Measurements from ENCODE around the gene POLR2A. TPM values are rescaled to one million over a fixed set of nuclear protein-coding genes. Genes with fewer than 3 reads are reported as not detected.

Gene POLR2A
- total RNA-seq, 2 experiments from 2014 or later: 193 to 203 TPM

- H3K27me3 Mint-ChIP-seq: no peaks in the 10 kb centered on the region
- DNase-seq (no peak), ATAC-seq (no peak)
- intact Hi-C loops (cut with DNase I, micrococcal nuclease): no loop called here
- CTCF ChIA-PET: interaction anchor here (0.6 to 1.6 kb wide), 4 partner anchors 17 to 31 kb away, joined by 3 to 9 read pairs (median 4); partner anchors contain the start of gene TNFSF12
- no peak overlapping the region for H3K27ac Mint-ChIP-seq
- H3K9me3 Mint-ChIP-seq (ENCODE audit: low read depth): peaks cover 9% of the 10 kb centered on the region
- peaks cover 6% of the 10 kb centered on the region for H3K36me3 Mint-ChIP-seq (ENCODE audit: low read depth)
- H3K4me3 Mint-ChIP-seq: no peak overlapping the region
- POLR2A ChIA-PET: no interaction called here
- no peaks in the 10 kb centered on the region for H3K4me1 Mint-ChIP-seq
These were observed 46.1 kb downstream of the POLR2A start for GRCh38 chr17:7530023-7530900.

DNA sequence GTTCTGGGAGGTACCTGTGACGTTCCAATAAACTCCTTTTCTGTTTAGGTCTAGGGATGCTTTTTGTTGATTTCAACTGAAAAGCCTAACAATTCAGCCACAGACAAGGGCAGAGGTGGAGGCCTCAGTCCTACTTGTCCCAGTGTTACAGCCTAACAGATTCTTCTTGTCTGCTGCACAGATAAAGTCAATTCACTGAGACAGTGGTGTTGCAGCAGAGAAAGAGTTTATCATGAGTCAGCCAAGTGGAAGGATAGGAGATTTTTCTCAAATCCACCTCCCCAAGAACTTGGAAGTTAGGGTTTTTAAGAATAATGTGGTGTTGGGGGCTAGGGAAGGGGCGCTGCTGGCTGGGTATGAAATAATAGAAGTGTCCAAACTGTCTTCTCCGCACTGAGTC is 53.9 kb downstream of the POLR2A start:
- Mint-ChIP-seq H3K27me3 (no peaks in the 10 kb centered on the region), H3K4me3 (no peak overlapping the region), H3K36me3 (ENCODE audit: low read depth) (no peaks in the 10 kb centered on the region), H3K4me1 (no peaks in the 10 kb centered on the region), H3K9me3 (ENCODE audit: low read depth) (peaks cover 3% of the 10 kb centered on the region), H3K27ac (no peak overlapping the region)
- intact Hi-C loops (cut with DNase I, micrococcal nuclease): no loop called here
- POLR2A ChIA-PET: no interaction called here
- ATAC-seq (no peak), DNase-seq (no peak)
- CTCF ChIA-PET: interaction anchor here (0.9 to 1.3 kb wide), 2 partner anchors 13 to 29 kb away, joined by 3 to 5 read pairs; no protein-coding TSS in a partner anchor

GRCh38 chr17:7538891-7539545 is 54.9 kb downstream of the POLR2A start:
- Mint-ChIP-seq H3K4me1 (no peaks in the 10 kb centered on the region), H3K36me3 (ENCODE audit: low read depth) (no peaks in the 10 kb centered on the region), H3K27ac (no peak overlapping the region), H3K4me3 (no peak overlapping the region), H3K27me3 (no peaks in the 10 kb centered on the region), H3K9me3 (ENCODE audit: low read depth) (peaks cover 3% of the 10 kb centered on the region)
- CTCF ChIA-PET: no interaction called here
- DNase-seq (no peak), ATAC-seq (no peak)
- POLR2A ChIA-PET: no interaction called here
- intact Hi-C loops (cut with DNase I, micrococcal nuclease): no loop called here

- intact Hi-C loops (cut with DNase I, micrococcal nuclease): no loop called here
- no peaks in the 10 kb centered on the region for H3K4me1 Mint-ChIP-seq
- H3K4me3 Mint-ChIP-seq: no peak overlapping the region
- no peak for DNase-seq
- no peaks in the 10 kb centered on the region for H3K36me3 Mint-ChIP-seq (ENCODE audit: low read depth)
- POLR2A ChIA-PET: no interaction called here
- H3K27ac Mint-ChIP-seq: no peak overlapping the region
- ATAC-seq: no peak
- peaks cover 3% of the 10 kb centered on the region for H3K9me3 Mint-ChIP-seq (ENCODE audit: low read depth)
- CTCF ChIA-PET: interaction anchor here (1.0 to 1.6 kb wide), 2 partner anchors 11 to 18 kb away, joined by 3 to 4 read pairs; no protein-coding TSS in a partner anchor
- H3K27me3 Mint-ChIP-seq: no peaks in the 10 kb centered on the region
These were observed 57.0 kb downstream of the POLR2A start for GRCh38 chr17:7541074-7541621.

DNA sequence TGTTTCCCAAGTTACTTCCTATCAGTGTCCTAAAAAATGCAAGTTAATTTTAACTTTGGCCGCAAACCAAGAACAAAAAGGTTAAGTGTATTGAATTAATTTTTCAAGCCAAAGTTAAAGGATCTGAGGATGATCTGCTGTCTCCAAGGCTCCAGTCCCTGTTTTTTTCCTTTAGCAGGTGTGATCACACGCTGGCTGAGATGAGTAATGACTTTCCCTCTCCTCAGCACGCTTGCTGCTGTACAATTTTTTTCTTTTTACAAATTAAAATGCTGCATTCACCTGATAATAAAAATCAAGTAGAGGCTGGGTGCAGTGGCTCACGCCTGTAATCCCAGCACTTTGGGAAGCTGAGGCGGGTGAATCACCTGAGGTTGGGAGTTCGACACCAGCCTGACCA is 60.7 kb downstream of the POLR2A start:
- peaks cover 12% of the 10 kb centered on the region for H3K4me1 Mint-ChIP-seq
- DNase-seq (no peak), ATAC-seq (no peak)
- no peaks in the 10 kb centered on the region for H3K36me3 Mint-ChIP-seq (ENCODE audit: low read depth)
- H3K27ac Mint-ChIP-seq: no peak overlapping the region
- POLR2A ChIA-PET: interaction anchor here (0.5 kb wide), 1 partner anchor 59 kb away, joined by 3 read pairs; no protein-coding TSS in a partner anchor
- intact Hi-C loops (cut with DNase I, micrococcal nuclease): no loop called here
- H3K27me3 Mint-ChIP-seq: no peaks in the 10 kb centered on the region
- H3K9me3 Mint-ChIP-seq (ENCODE audit: low read depth): no peaks in the 10 kb centered on the region
- no peak overlapping the region for H3K4me3 Mint-ChIP-seq
- CTCF ChIA-PET: interaction anchor here (0.7 kb wide), 1 partner anchor 159 kb away, joined by 4 read pairs; no protein-coding TSS in a partner anchor

DNA sequence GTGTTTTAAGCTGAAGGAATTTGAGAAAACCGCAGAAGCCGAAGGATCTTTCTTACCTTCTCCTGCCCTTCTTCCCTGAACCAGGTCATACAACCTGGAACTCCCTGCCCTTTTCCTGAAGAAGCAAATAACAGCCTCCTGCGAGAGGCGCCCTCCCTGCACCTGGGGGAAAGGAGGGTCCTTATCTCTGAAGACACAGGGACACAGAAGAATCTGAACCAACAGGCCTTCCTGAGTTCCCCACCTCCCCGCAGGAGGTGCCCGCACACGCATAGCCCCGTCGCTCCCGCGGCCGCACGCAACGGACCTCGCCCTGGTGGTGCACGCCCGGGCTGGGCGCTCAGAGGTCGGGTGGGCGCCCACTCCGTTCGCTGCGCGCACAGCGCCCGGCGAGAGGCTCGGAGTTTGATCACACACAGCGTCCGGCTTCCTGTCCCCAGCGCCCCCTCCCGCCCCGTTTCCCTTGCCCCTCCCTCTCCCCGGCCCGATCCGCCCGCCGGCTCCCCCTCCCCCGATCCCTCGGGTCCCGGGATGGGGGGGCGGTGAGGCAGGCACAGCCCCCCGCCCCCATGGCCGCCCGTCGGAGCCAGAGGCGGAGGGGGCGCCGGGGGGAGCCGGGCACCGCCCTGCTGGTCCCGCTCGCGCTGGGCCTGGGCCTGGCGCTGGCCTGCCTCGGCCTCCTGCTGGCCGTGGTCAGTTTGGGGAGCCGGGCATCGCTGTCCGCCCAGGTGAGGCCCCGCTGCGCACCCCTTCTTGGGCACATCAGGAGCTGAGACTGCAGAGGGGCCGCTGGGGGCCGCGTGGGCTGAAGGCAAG is 64.6 kb downstream of the POLR2A start, which contains the start of gene TNFSF12:
Gene TNFSF12, plus strand, starts transcription at position 474 of the 816 bp plus-strand sequence. Its CDS starts 96 bp downstream, at position 570.
- Mint-ChIP-seq H3K27ac (peak within 1 kb of the TSS; percentile 49), H3K4me3 (peak within 1 kb of the TSS; percentile 70), H3K4me1 (peaks cover 48% of the 10 kb centered on the region), H3K36me3 (ENCODE audit: low read depth) (peaks cover 4% of the 10 kb centered on the region), H3K27me3 (no peaks in the 10 kb centered on the region), H3K9me3 (ENCODE audit: low read depth) (no peaks in the 10 kb centered on the region)
- intact Hi-C loops (cut with DNase I, micrococcal nuclease): loop anchor here in 1 of 2 experiments (1.0 kb wide), 1 partner anchor 13 kb away; the partner anchor contains the start of gene SENP3
- ATAC-seq: peak; percentile 45
- ChIA-PET CTCF (interaction anchor here (0.6 to 1.5 kb wide), 5 partner anchors 8 to 212 kb away, joined by 3 read pairs; no protein-coding TSS in a partner anchor), POLR2A (interaction anchor here (0.8 kb wide), 1 partner anchor 12 kb away, joined by 3 read pairs; no protein-coding TSS in a partner anchor)
- DNase-seq: peak; percentile 77

Other genes starting within 250 kb of the POLR2A start
- 10 to 100 TPM; 49.1 to 53.3 TPM for gene DVL2, start 249.8 kb upstream of the POLR2A start, total RNA-seq
- 10 to 100 TPM; 23.6 to 35.2 TPM for gene PHF23, start 244.9 kb upstream of the POLR2A start, total RNA-seq
- 100 to 1,000 TPM; 123 to 162 TPM for gene GABARAP, start 241.9 kb upstream of the POLR2A start, total RNA-seq
- gene CTDNEP1, start 232.6 kb upstream of the POLR2A start, total RNA-seq: 100 to 1,000 TPM; 158 to 203 TPM
- gene ELP5, start 232.2 kb upstream of the POLR2A start, total RNA-seq: 10 to 100 TPM; 58.1 to 62.3 TPM
- gene CLDN7, start 221.9 kb upstream of the POLR2A start, total RNA-seq: under 1 TPM; 0.53 to 0.72 TPM
- under 1 TPM; 0.16 to 0.25 TPM for gene SLC2A4, start 202.6 kb upstream of the POLR2A start, total RNA-seq
- gene YBX2, start 189.7 kb upstream of the POLR2A start, total RNA-seq: under 1 TPM; 0.34 to 0.67 TPM
- gene EIF5A, start 176.7 kb upstream of the POLR2A start, total RNA-seq: 100 to 1,000 TPM; 780 to 934 TPM
- 10 to 100 TPM; 31.3 to 56.1 TPM for gene GPS2, start 169.0 kb upstream of the POLR2A start, total RNA-seq
- 10 to 100 TPM; 22.5 to 29.1 TPM for gene NEURL4, start 155.0 kb upstream of the POLR2A start, total RNA-seq
- gene ACAP1, start 147.8 kb upstream of the POLR2A start, total RNA-seq: 100 to 1,000 TPM; 343 to 375 TPM
- 1 to 10 TPM; 5.0 to 6.1 TPM for gene KCTD11, start 132.2 kb upstream of the POLR2A start, total RNA-seq
- under 1 TPM in 1 of 2 experiments, not detected in 1; 0.16 TPM for gene TMEM95, start 129.2 kb upstream of the POLR2A start, total RNA-seq
- 1 to 10 TPM; 4.8 to 6.9 TPM for gene TNK1, start 103.3 kb upstream of the POLR2A start, total RNA-seq
- 10 to 100 TPM; 69.3 to 78.9 TPM for gene PLSCR3, start 89.8 kb upstream of the POLR2A start, total RNA-seq
- gene TMEM256, start 80.3 kb upstream of the POLR2A start, total RNA-seq: 10 to 100 TPM; 55.8 to 58.1 TPM
- 1 to 10 TPM; 7.0 to 7.1 TPM for gene NLGN2, start 76.5 kb upstream of the POLR2A start, total RNA-seq
- gene SPEM1, start 64.0 kb upstream of the POLR2A start, total RNA-seq: not detected
- not detected for gene SPEM2, start 58.8 kb upstream of the POLR2A start, total RNA-seq
- gene SPEM3, start 55.5 kb upstream of the POLR2A start, total RNA-seq: not detected
- gene TMEM102, start 48.9 kb upstream of the POLR2A start, total RNA-seq: 10 to 100 TPM in 1 of 2 experiments, 1 to 10 TPM in 1; 8.7 to 10.7 TPM
- gene FGF11, start 44.9 kb upstream of the POLR2A start, total RNA-seq: 10 to 100 TPM in 1 of 2 experiments, 1 to 10 TPM in 1; 6.9 to 10.6 TPM
- 1 to 10 TPM; 7.8 to 8.7 TPM for gene CHRNB1, start 39.3 kb upstream of the POLR2A start, total RNA-seq
- 10 to 100 TPM; 17.5 to 20.9 TPM for gene ZBTB4, start 4.7 kb upstream of the POLR2A start, total RNA-seq
- gene SLC35G6, start 2.9 kb upstream of the POLR2A start, total RNA-seq: not detected
- gene TNFSF12, start 64.7 kb downstream of the POLR2A start, total RNA-seq: 10 to 100 TPM; 10.9 to 13.7 TPM
- gene TNFSF13, start 74.4 kb downstream of the POLR2A start, total RNA-seq: 1 to 10 TPM; 1.8 to 2.5 TPM
- 10 to 100 TPM; 59.0 to 78.9 TPM for gene SENP3, start 77.6 kb downstream of the POLR2A start, total RNA-seq
- gene CD68, start 95.3 kb downstream of the POLR2A start, total RNA-seq: 10 to 100 TPM in 1 of 2 experiments, 1 to 10 TPM in 1; 9.2 to 13.7 TPM
- 10 to 100 TPM; 51.7 to 77.0 TPM for gene MPDU1, start 99.5 kb downstream of the POLR2A start, total RNA-seq
- under 1 TPM in 1 of 2 experiments, not detected in 1; 0.16 TPM for gene SOX15, start 105.7 kb downstream of the POLR2A start, total RNA-seq
- gene FXR2, start 130.5 kb downstream of the POLR2A start, total RNA-seq: 10 to 100 TPM; 35.6 to 50.2 TPM
- 10 to 100 TPM; 15.9 to 22.2 TPM for gene SAT2, start 143.5 kb downstream of the POLR2A start, total RNA-seq
- under 1 TPM; 0.25 to 0.30 TPM for gene SHBG, start 145.8 kb downstream of the POLR2A start, total RNA-seq
- under 1 TPM; 0.32 to 0.33 TPM for gene ATP1B2, start 166.6 kb downstream of the POLR2A start, total RNA-seq
- gene TP53, start 203.1 kb downstream of the POLR2A start, total RNA-seq: 100 to 1,000 TPM; 127 to 165 TPM
- gene WRAP53, start 204.1 kb downstream of the POLR2A start, total RNA-seq: 10 to 100 TPM; 23.5 to 27.1 TPM
- gene EFNB3, start 220.8 kb downstream of the POLR2A start, total RNA-seq: not detected
- not detected for gene DNAH2, start 233.4 kb downstream of the POLR2A start, total RNA-seq

All from activated CD4-positive, alpha-beta T cell treated with anti-CD3 and anti-CD28 coated beads for 36 hours (primary cell).